Aorta (tissue), 5 donors: ENCODE measurements around the gene IL31RA. TPM values are rescaled to one million over a fixed set of nuclear protein-coding genes. Genes with fewer than 3 reads are reported as not detected.

Experiments
- ATAC-seq: fragments of 200-7000 bp; cut with Tn5 transposase; one replicate; pipeline ENCODE4 v1.9.1; 2022; ENCODE audit warnings: moderate library complexity; ENCODE audit not compliant: low FRiP score
- DNase-seq, 2 donors: peaks; one replicate each; pipeline ENCODE4 v3.0.0-alpha.2; 2020
- H3K27ac ChIP-seq, 2 donors: one replicate each; pipeline ENCODE4 v1.5.1; 2013; ENCODE audit warnings: low read length in 2 of 2, mild to moderate bottlenecking in 2 of 2, moderate library complexity in 2 of 2, control low read depth in 1 of 2, inconsistent platforms in 1 of 2, low read depth in 1 of 2
- H3K27me3 ChIP-seq, 2 donors: one replicate each; pipeline ENCODE4 v1.6.1; 2013; ENCODE audit warnings: control low read depth in 1 of 2, low read length in 1 of 2, mild to moderate bottlenecking in 1 of 2, moderate library complexity in 1 of 2; ENCODE audit not compliant: insufficient read depth in 2 of 2, control insufficient read depth in 1 of 2
- H3K36me3 ChIP-seq, 2 donors: one replicate each; pipeline ENCODE4 v1.6.1; 2013; ENCODE audit warnings: control low read depth in 1 of 2, low read length in 1 of 2, mild to moderate bottlenecking in 1 of 2; ENCODE audit not compliant: insufficient read depth in 2 of 2, control insufficient read depth in 1 of 2
- H3K4me1 ChIP-seq, 2 donors: one replicate each; pipeline ENCODE4 v1.6.1; 2013; ENCODE audit warnings: low read length in 2 of 2, control low read depth in 1 of 2, mild to moderate bottlenecking in 1 of 2, moderate library complexity in 1 of 2; ENCODE audit not compliant: insufficient read depth in 2 of 2, control insufficient read depth in 1 of 2
- H3K4me3 ChIP-seq, 2 donors: one replicate each; pipeline ENCODE4 v1.5.1; 2013; ENCODE audit warnings: low read length in 2 of 2, control low read depth in 1 of 2, mild to moderate bottlenecking in 1 of 2
- H3K9me3 ChIP-seq: one replicate; pipeline ENCODE4 v1.6.1; 2013; ENCODE audit warnings: mild to moderate bottlenecking, low read length; ENCODE audit not compliant: control insufficient read depth
- WGBS, 2 donors: extraction: QIAGEN DNeasy Blood & Tissue Kit; methylation state at CpG; one replicate each; pipeline ENCODE4 v1.1.7; 2013; 5-methylcytosine and 5-hydroxymethylcytosine counted together
- intact Hi-C, 2 donors: fragments of 100-400 bp; cut with DNase I; formaldehyde crosslinking; loops; one replicate each; pipeline versions ENCODE4 v1.14.2 to v1.15.0; 2022
- polyA plus RNA-seq, 2 donors: library from polyadenylated mRNA; stranded (reverse); fragments of 200-250 nt; gene quantifications; one replicate each; pipeline ENCODE4 v1.2.3, GENCODE V29; 2013
- total RNA-seq, 2 donors: library from RNA; stranded (reverse); fragmentation: NEBNext Ultra II Directional; extraction: Animal tissue kit (Norgen Biotek cat#: 25700); gene quantifications; one replicate each; pipeline ENCODE4 v1.2.1, GENCODE V29; 2021
- donor health status: healthy with polysubstance abuse.
- donor health status: Bipolar disorder and iron deficiency.
- donor health status: DM: no; HTN: no; CAD: no.
- donor health status: DM: no; HTN: no; CAD: no.
- donor health status: DM: yes; HTN: yes; CAD: no.

The IL31RA gene
- total and polyA plus RNA-seq, 4 donors: 0.36 to 3.7 (median 1.8) TPM

- no peak for ATAC-seq
- 3 to 6% methylated on average over 3 of the region's 3 CpGs for WGBS, 2 donors
These were observed 2.7 kb downstream of the IL31RA start for GRCh38 chr5:55853818-55854217.

GRCh38 chr5:55855509-55855908 is 4.4 kb downstream of the IL31RA start:
- intact Hi-C loops: no loop called here
- H3K9me3 ChIP-seq: no peaks in the 10 kb centered on the region
- ATAC-seq (no peak), DNase-seq (no peak)
- H3K36me3 ChIP-seq: peaks cover 0 to 4% of the 10 kb centered on the region in 2 donors
- H3K27me3 ChIP-seq: no peaks in the 10 kb centered on the region
- 71 to 76% methylated on average over 5 of the region's 5 CpGs for WGBS, 2 donors
- H3K27ac ChIP-seq: no peak overlapping the region
- H3K4me3 ChIP-seq: no peak overlapping the region
- no peaks in the 10 kb centered on the region for H3K4me1 ChIP-seq

More at GRCh38 chr5:55853818-55854217, 2.7 kb downstream of the IL31RA start:
- DNase-seq: no peak
- H3K27me3 ChIP-seq: no peaks in the 10 kb centered on the region
- no peaks in the 10 kb centered on the region for H3K4me1 ChIP-seq
- no peaks in the 10 kb centered on the region for H3K9me3 ChIP-seq
- no peak overlapping the region for H3K4me3 ChIP-seq
- intact Hi-C loops: no loop called here
- H3K27ac ChIP-seq: no peak overlapping the region
- peaks cover 0 to 2% of the 10 kb centered on the region in 2 donors for H3K36me3 ChIP-seq

- no peaks in the 10 kb centered on the region for H3K9me3 ChIP-seq
These were observed 5.5 kb downstream of the IL31RA start for GRCh38 chr5:55856516-55857246.

GRCh38 chr5:55857247-55857640 is 6.1 kb downstream of the IL31RA start:
- Histone ChIP-seq H3K4me3 (no peak overlapping the region), H3K4me1 (no peaks in the 10 kb centered on the region), H3K36me3 (peaks cover 0 to 4% of the 10 kb centered on the region in 2 donors), H3K27me3 (no peaks in the 10 kb centered on the region), H3K9me3 (no peaks in the 10 kb centered on the region), H3K27ac (no peak overlapping the region)
- no peak for ATAC-seq
- 91 to 93% methylated on average over 4 of the region's 4 CpGs for WGBS, 2 donors
- intact Hi-C loops: no loop called here
- DNase-seq: no peak

More at GRCh38 chr5:55856516-55857246, 5.5 kb downstream of the IL31RA start:
- Histone ChIP-seq H3K27ac (no peak overlapping the region), H3K4me1 (no peaks in the 10 kb centered on the region), H3K36me3 (peaks cover 0 to 4% of the 10 kb centered on the region in 2 donors), H3K27me3 (no peaks in the 10 kb centered on the region), H3K4me3 (no peak overlapping the region)
- ATAC-seq: no peak
- 90 to 94% methylated on average over 5 of the region's 5 CpGs for WGBS, 2 donors
- DNase-seq: no peak
- intact Hi-C loops: no loop called here

GRCh38 chr5:55858104-55858503 is 6.9 kb downstream of the IL31RA start:
- no peak for DNase-seq
- no peaks in the 10 kb centered on the region for H3K4me1 ChIP-seq
- no peaks in the 10 kb centered on the region for H3K9me3 ChIP-seq
- 90 to 95% methylated on average over 2 of the region's 2 CpGs for WGBS, 2 donors
- ATAC-seq: no peak
- intact Hi-C loops: no loop called here
- no peaks in the 10 kb centered on the region for H3K27me3 ChIP-seq
- no peak overlapping the region for H3K4me3 ChIP-seq
- H3K27ac ChIP-seq: no peak overlapping the region
- H3K36me3 ChIP-seq: peaks cover 0 to 4% of the 10 kb centered on the region in 2 donors

- no peaks in the 10 kb centered on the region for H3K4me1 ChIP-seq
- H3K27me3 ChIP-seq: no peaks in the 10 kb centered on the region
- 60 to 84% methylated on average over 3 of the region's 3 CpGs for WGBS, 2 donors
- H3K36me3 ChIP-seq: peaks cover 0 to 4% of the 10 kb centered on the region in 2 donors
- H3K4me3 ChIP-seq: no peak overlapping the region
- ATAC-seq (no peak), DNase-seq (no peak)
- no peak overlapping the region for H3K27ac ChIP-seq
- H3K9me3 ChIP-seq: no peaks in the 10 kb centered on the region
- intact Hi-C loops: no loop called here
These were observed 9.1 kb downstream of the IL31RA start for GRCh38 chr5:55860288-55860687.

GRCh38 chr5:55860709-55861108 is 9.6 kb downstream of the IL31RA start:
- Histone ChIP-seq H3K27ac (no peak overlapping the region), H3K9me3 (no peaks in the 10 kb centered on the region), H3K4me1 (no peaks in the 10 kb centered on the region), H3K36me3 (peaks cover 0 to 4% of the 10 kb centered on the region in 2 donors), H3K4me3 (no peak overlapping the region), H3K27me3 (no peaks in the 10 kb centered on the region)
- ATAC-seq (no peak), DNase-seq (no peak)
- intact Hi-C loops: no loop called here
- 72 to 81% methylated on average over 4 of the region's 4 CpGs for WGBS, 2 donors

GRCh38 chr5:55864606-55865541 is 13.7 kb downstream of the IL31RA start:
- no peak overlapping the region for H3K27ac ChIP-seq
- H3K4me1 ChIP-seq: peaks cover 0 to 3% of the 10 kb centered on the region in 2 donors
- H3K36me3 ChIP-seq: no peaks in the 10 kb centered on the region
- no peak for ATAC-seq
- WGBS, 2 donors: 83 to 86% methylated on average over 9 of the region's 9 CpGs
- no peaks in the 10 kb centered on the region for H3K27me3 ChIP-seq
- H3K9me3 ChIP-seq: no peaks in the 10 kb centered on the region
- no peak for DNase-seq
- intact Hi-C loops: no loop called here
- H3K4me3 ChIP-seq: no peak overlapping the region
